Stomach (tissue), 9 donors: ENCODE measurements around the gene PCDH9. TPM values are rescaled to one million over a fixed set of nuclear protein-coding genes. Genes with fewer than 3 reads are reported as not detected.

Source experiments
- DNase-seq, 2 donors: peaks; one replicate each; pipeline versions ENCODE4 v3.0.0 to v3.0.0-alpha.2; 2013 to 2019
- H3K27ac ChIP-seq, 5 donors: fragments of 200-600 bp in 4 of 5; sonication (generic) in 4 of 5; one replicate each; pipeline ENCODE4 v1.5.1; 2013 to 2019; ENCODE audit warnings: mild to moderate bottlenecking in 1 of 5, moderate library complexity in 1 of 5
- H3K27me3 ChIP-seq, 3 donors: fragments of 200-600 bp; sonication (generic); one replicate each; pipeline ENCODE4 v1.5.1; 2017 to 2019; ENCODE audit warnings: mixed run types in 1 of 3
- H3K36me3 ChIP-seq, 4 donors: fragments of 200-600 bp; sonication (generic); 1 replicate in 3 of 4; 2 replicates in 1 of 4; pipeline ENCODE4 v1.5.1; 2016 to 2019
- H3K4me1 ChIP-seq, 4 donors: fragments of 200-600 bp; sonication (generic); one replicate each; pipeline ENCODE4 v1.5.1; 2016 to 2019
- H3K4me3 ChIP-seq, 4 donors: fragments of 200-600 bp; sonication (generic) in 3 of 4; one replicate each; pipeline ENCODE4 v1.5.1; 2016 to 2019; ENCODE audit warnings: mild to moderate bottlenecking in 1 of 4
- H3K9me3 ChIP-seq, 4 donors: fragments of 200-600 bp; sonication (generic); one replicate each; pipeline ENCODE4 v1.5.1; 2016 to 2019
- EP300 ChIP-seq: sonication (generic); formaldehyde crosslinking; IDR thresholded peaks from one replicate; pipeline ENCODE4 v1.6.1; 2017; ENCODE audit warnings: antibody characterized with exemption
- POLR2A ChIP-seq, 4 donors: fragments of 450-650 bp; IDR thresholded peaks; one replicate each; pipeline ENCODE4 v1.6.1; 2016; ENCODE audit warnings: antibody characterized with exemption in 4 of 4, control low read depth in 2 of 4, mild to moderate bottlenecking in 1 of 4, moderate library complexity in 1 of 4
- POLR2AphosphoS5 ChIP-seq, 3 donors: sonication (generic); formaldehyde crosslinking; IDR thresholded peaks; one replicate each; pipeline ENCODE4 v1.6.1; 2016; ENCODE audit warnings: antibody characterized with exemption in 3 of 3
- WGBS, 5 donors: extraction: QIAGEN DNeasy Blood & Tissue Kit in 3 of 5; methylation state at CpG; one replicate each; pipeline versions ENCODE4 v1.1.5 to v1.1.7; 2013 to 2018; 5-methylcytosine and 5-hydroxymethylcytosine counted together
- intact Hi-C: fragments of 100-400 bp; cut with DNase I; formaldehyde crosslinking; loops from one replicate; pipeline ENCODE4 v1.15.1; 2023; ENCODE audit warnings: low total_unique reads
- polyA plus RNA-seq, 3 donors: library from polyadenylated mRNA; stranded (reverse); fragments of 200-250 nt; gene quantifications; one replicate each; pipeline ENCODE4 v1.2.3, GENCODE V29; 2013
- total RNA-seq, 5 donors: library from RNA; depleted of rRNA; stranded (reverse); fragments of >200 nt; gene quantifications; one replicate each; pipeline versions ENCODE4 v1.1.0 to v1.2.3, GENCODE V29; 2014 to 2016
- TF ChIP-seq, protein P1 (sequence below), 7 experiments: fragments of 450-650 bp in 4 of 7; fragments of 200-600 bp in 3 of 7; sonication (generic) in 3 of 7; IDR thresholded peaks; one replicate each; pipeline ENCODE4 v1.5.1; 2016 to 2019; ENCODE audit warnings: antibody characterized with exemption in 7 of 7, control low read depth in 2 of 7, mild to moderate bottlenecking in 1 of 7
- donor health status: healthy with polysubstance abuse.
- donor health status: Bipolar disorder and iron deficiency.
- donor health status: healthy.

The PCDH9 gene
- total and polyA plus RNA-seq, 8 donors, result 0.40 to 36.2 (median 3.7) TPM

DNA sequence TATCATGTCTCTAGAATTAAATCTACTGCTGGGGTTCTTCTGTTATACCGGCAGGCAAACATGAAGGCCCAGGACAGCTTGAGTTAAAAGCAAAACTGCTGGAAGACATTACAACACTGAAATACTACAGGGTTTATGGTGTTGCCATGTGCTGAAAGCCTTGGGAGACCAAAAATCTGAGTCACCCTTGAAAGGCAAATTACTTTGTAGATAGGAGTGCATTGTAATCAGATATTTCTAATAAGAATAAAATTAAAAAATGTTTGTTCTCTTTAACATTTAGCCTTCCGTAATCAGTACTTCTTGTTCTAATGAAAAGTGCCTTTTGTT lies 181.3 kb downstream of the PCDH9 start:
- WGBS, 5 donors, result 31 to 55% (median 42%) methylated on average over 2 of the region's 2 CpGs
- intact Hi-C loops, result no loop called here
- Histone ChIP-seq H3K9me3 (no peaks in the 10 kb centered on the region), H3K27ac (peak overlapping the region; percentile 52 to 78 (median 61)), H3K4me1 (peaks cover 6 to 23% (median 6%) of the 10 kb centered on the region in 4 donors), H3K36me3 (no peaks in the 10 kb centered on the region), H3K27me3 (no peaks in the 10 kb centered on the region), H3K4me3 (no peak overlapping the region)
- peak in 1 of 2 donors; percentile 26 for DNase-seq
- TF ChIP-seq POLR2AphosphoS5 (IDR thresholded peaks at IDR 0.05) (peak in 1 of 3 donors; percentile 42), POLR2A (IDR thresholded peaks at IDR 0.05) (no peak)

DNA sequence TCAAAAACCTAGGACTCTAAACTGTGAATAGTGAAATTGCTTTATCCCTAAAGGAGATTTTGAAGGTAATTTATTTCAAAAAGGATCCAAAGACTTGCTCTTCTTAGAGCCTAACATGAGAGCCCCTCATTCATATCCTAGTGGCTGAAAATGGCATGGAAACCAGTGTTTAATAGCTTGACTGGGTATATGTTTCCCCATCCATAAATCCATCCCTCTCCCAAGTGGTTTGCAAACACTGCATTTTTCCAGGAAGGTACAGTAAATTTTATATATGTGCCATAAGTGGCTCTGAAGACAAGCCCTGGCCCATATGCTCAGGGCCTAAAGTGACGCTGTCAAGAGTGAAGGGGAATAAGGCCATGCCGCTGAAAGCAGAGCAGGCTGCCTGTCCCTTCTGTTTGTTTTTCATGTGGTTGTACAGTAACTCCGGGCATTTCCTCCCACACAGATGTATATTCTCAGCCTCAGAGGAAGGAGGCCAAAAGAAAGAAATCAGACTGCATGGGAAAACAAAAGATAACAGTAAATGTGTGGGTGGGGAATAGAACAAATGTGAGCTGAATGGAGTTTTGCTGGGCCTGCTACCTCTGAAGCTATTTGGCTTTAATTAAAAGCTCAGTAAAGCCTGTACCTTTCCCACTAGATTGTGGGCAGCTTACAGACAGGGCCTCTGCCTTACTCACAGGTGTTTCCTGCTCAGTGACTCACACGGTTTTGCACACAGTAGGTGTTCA lies 181.9 kb downstream of the PCDH9 start:
- TF ChIP-seq, protein P1, sequence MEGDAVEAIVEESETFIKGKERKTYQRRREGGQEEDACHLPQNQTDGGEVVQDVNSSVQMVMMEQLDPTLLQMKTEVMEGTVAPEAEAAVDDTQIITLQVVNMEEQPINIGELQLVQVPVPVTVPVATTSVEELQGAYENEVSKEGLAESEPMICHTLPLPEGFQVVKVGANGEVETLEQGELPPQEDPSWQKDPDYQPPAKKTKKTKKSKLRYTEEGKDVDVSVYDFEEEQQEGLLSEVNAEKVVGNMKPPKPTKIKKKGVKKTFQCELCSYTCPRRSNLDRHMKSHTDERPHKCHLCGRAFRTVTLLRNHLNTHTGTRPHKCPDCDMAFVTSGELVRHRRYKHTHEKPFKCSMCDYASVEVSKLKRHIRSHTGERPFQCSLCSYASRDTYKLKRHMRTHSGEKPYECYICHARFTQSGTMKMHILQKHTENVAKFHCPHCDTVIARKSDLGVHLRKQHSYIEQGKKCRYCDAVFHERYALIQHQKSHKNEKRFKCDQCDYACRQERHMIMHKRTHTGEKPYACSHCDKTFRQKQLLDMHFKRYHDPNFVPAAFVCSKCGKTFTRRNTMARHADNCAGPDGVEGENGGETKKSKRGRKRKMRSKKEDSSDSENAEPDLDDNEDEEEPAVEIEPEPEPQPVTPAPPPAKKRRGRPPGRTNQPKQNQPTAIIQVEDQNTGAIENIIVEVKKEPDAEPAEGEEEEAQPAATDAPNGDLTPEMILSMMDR (IDR thresholded peaks at IDR 0.05), result no peak
- TF ChIP-seq EP300 (no peak), POLR2AphosphoS5 (IDR thresholded peaks at IDR 0.05) (no peak), POLR2A (IDR thresholded peaks at IDR 0.05) (no peak)
- 6 to 21% (median 13%) methylated on average over 4 of the region's 4 CpGs for WGBS, 5 donors

DNA sequence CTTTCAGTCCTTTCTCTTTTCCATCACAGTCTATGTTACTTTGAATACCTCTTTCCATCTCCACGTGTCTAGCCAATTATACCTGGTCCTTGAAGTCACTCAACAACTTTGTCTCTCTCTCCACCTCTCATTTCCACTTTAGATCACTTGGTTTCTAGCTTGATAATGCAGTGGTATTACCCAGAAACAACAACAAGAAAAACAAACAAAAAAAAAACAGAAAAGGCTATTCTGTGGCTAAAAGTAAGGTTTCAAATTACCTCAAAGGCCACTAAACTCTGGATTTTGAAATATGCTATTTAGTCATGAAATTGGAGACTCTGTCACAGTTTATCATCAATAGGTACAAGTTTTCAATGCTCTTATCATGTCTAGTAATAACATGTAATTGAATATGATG lies 184.8 kb downstream of the PCDH9 start:
- TF ChIP-seq EP300 (no peak), POLR2A (IDR thresholded peaks at IDR 0.05) (no peak), POLR2AphosphoS5 (IDR thresholded peaks at IDR 0.05) (no peak)
- TF ChIP-seq, protein P1 (IDR thresholded peaks at IDR 0.05), result no peak
- H3K4me3 ChIP-seq, result no peak overlapping the region
- no peak for DNase-seq
- H3K4me1 ChIP-seq, result peaks cover 0 to 21% (median 6%) of the 10 kb centered on the region in 4 donors
- no peaks in the 10 kb centered on the region for H3K27me3 ChIP-seq
- intact Hi-C loops, result no loop called here
- H3K27ac ChIP-seq, result no peak overlapping the region
- H3K9me3 ChIP-seq, result no peaks in the 10 kb centered on the region
- no peaks in the 10 kb centered on the region for H3K36me3 ChIP-seq
- 77 to 93% (median 84%) methylated on average over 1 of the region's 1 CpG for WGBS, 5 donors

More for the DNA sequence above, 181.9 kb downstream of the PCDH9 start:
- H3K27ac ChIP-seq, result peak overlapping the region; percentile 52 to 78 (median 61)
- no peak overlapping the region for H3K4me3 ChIP-seq
- no peaks in the 10 kb centered on the region for H3K36me3 ChIP-seq
- intact Hi-C loops, result no loop called here
- DNase-seq, result peak in 1 of 2 donors; percentile 73
- H3K9me3 ChIP-seq, result no peaks in the 10 kb centered on the region
- peaks cover 6 to 23% (median 6%) of the 10 kb centered on the region in 4 donors for H3K4me1 ChIP-seq
- no peaks in the 10 kb centered on the region for H3K27me3 ChIP-seq

DNA sequence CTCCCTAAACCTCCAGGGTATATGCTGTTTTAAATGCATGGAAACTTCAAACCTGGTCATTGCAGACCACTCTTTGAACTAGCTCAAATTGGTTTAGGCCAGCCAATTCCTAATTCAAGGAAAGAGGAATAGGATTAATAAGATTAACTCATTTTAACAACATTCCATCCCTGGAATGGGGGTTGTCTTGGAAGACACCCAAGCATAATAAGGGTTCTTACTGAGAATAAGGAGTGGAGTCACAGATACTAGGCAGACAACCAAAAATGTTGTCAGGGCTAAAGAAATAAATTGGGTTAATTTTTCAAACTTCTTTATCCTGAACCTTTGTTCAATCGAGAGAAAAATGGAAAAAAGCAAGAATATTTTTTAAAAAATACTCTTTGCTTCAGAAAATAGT lies 186.2 kb downstream of the PCDH9 start:
- no peaks in the 10 kb centered on the region for H3K27me3 ChIP-seq
- no peak for TF ChIP-seq EP300
- no peak for TF ChIP-seq POLR2AphosphoS5 (IDR thresholded peaks at IDR 0.05)
- TF ChIP-seq, protein P1 (IDR thresholded peaks at IDR 0.05), result no peak
- no peak for TF ChIP-seq POLR2A (IDR thresholded peaks at IDR 0.05)
- 67 to 91% (median 85%) methylated on average over 1 of the region's 1 CpG for WGBS, 5 donors
- H3K27ac ChIP-seq, result no peak overlapping the region
- DNase-seq, result no peak
- no peak overlapping the region for H3K4me3 ChIP-seq
- H3K9me3 ChIP-seq, result no peaks in the 10 kb centered on the region
- peaks cover 0 to 8% (median 3%) of the 10 kb centered on the region in 4 donors for H3K4me1 ChIP-seq
- H3K36me3 ChIP-seq, result no peaks in the 10 kb centered on the region
- intact Hi-C loops, result no loop called here

DNA sequence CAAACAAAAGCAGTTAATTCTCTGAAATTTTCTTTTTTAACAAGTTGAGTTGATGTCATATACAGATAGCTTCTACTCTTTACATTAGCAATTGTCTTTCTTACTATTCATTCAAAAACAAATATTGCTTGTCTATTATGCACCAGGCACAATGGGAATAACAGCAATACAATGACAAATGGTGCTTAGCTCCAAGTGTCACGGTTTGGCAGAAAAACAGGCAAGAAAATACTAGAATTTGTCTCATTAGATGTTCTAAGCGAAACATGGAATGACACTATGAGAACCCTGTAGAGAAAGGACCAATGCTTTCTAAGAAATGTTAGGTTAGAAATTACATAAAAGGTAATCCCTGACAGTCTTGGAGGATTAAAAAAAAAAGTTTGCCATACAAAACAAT lies 187.6 kb downstream of the PCDH9 start:
- H3K27me3 ChIP-seq, result no peaks in the 10 kb centered on the region
- 38 to 75% (median 45%) methylated on average over 1 to 2 of the region's 2 CpGs for WGBS, 5 donors
- no peak for DNase-seq
- TF ChIP-seq EP300 (no peak), POLR2AphosphoS5 (IDR thresholded peaks at IDR 0.05) (no peak), POLR2A (IDR thresholded peaks at IDR 0.05) (no peak)
- TF ChIP-seq, protein P1 (IDR thresholded peaks at IDR 0.05), result no peak
- intact Hi-C loops, result no loop called here
- H3K4me1 ChIP-seq, result no peaks in the 10 kb centered on the region
- no peaks in the 10 kb centered on the region for H3K9me3 ChIP-seq
- no peak overlapping the region for H3K27ac ChIP-seq
- no peak overlapping the region for H3K4me3 ChIP-seq
- H3K36me3 ChIP-seq, result no peaks in the 10 kb centered on the region
